ENCODE measurements around the gene SLC38A3.
"Not testable (repeated sequence)": the region's sequence is repeated elsewhere in the genome, so short reads cannot be mapped to it uniquely, and the experiment has no call there.

Gene SLC38A3

GRCh38 chr3:50254577-50255250 is 49.6 kb downstream of the SLC38A3 start:
- no peak for DNase-seq (ENCODE audit: low read depth)

- no peak for DNase-seq (ENCODE audit: low read depth)
Measured at GRCh38 chr3:50255251-50255615, 50.2 kb downstream of the SLC38A3 start.

- no peak for DNase-seq (ENCODE audit: low read depth)
Measured at GRCh38 chr3:50256978-50257890, 52.2 kb downstream of the SLC38A3 start.

GRCh38 chr3:50258029-50258680 is 53.1 kb downstream of the SLC38A3 start:
- DNase-seq (ENCODE audit: low read depth) = no peak

- DNase-seq (ENCODE audit: low read depth) = no peak
Measured at GRCh38 chr3:50258979-50259378, 53.9 kb downstream of the SLC38A3 start.

GRCh38 chr3:50259432-50260026 is 54.5 kb downstream of the SLC38A3 start:
- no peak for DNase-seq (ENCODE audit: low read depth)

- DNase-seq (ENCODE audit: low read depth) = no peak
Measured at GRCh38 chr3:50260027-50260941, 55.2 kb downstream of the SLC38A3 start.

GRCh38 chr3:50260942-50261441 is 55.9 kb downstream of the SLC38A3 start:
- DNase-seq (ENCODE audit: low read depth) = no peak

GRCh38 chr3:50261505-50261904 is 56.4 kb downstream of the SLC38A3 start:
- DNase-seq (ENCODE audit: low read depth) = no peak

- DNase-seq (ENCODE audit: low read depth) = not testable (repeated sequence)
Measured at GRCh38 chr3:50262200-50262599, 57.1 kb downstream of the SLC38A3 start.

- no peak for DNase-seq (ENCODE audit: low read depth)
Measured at GRCh38 chr3:50262778-50263177, 57.7 kb downstream of the SLC38A3 start.

GRCh38 chr3:50263478-50264382 is 58.7 kb downstream of the SLC38A3 start:
- DNase-seq (ENCODE audit: low read depth) = no peak

- DNase-seq (ENCODE audit: low read depth) = peak; percentile 80
Measured at GRCh38 chr3:50264383-50264963, 59.4 kb downstream of the SLC38A3 start.

- no peak for DNase-seq (ENCODE audit: low read depth)
Measured at GRCh38 chr3:50264964-50265485, 60.0 kb downstream of the SLC38A3 start.

- no peak for DNase-seq (ENCODE audit: low read depth)
Measured at GRCh38 chr3:50265571-50265970, 60.5 kb downstream of the SLC38A3 start.

- no peak for DNase-seq (ENCODE audit: low read depth)
Measured at GRCh38 chr3:50266017-50266416, 60.9 kb downstream of the SLC38A3 start.

GRCh38 chr3:50266836-50267235 is 61.8 kb downstream of the SLC38A3 start:
- no peak for DNase-seq (ENCODE audit: low read depth)

GRCh38 chr3:50267280-50267913 is 62.3 kb downstream of the SLC38A3 start:
- DNase-seq (ENCODE audit: low read depth) = no peak

- DNase-seq (ENCODE audit: low read depth) = no peak
Measured at GRCh38 chr3:50268276-50268675, 63.2 kb downstream of the SLC38A3 start.

Measured in non-pigmented ciliary epithelial cell (primary cell).